Neuronal stem cell (in vitro differentiated cells): ENCODE measurements around the gene NUS1. TPM values are rescaled to one million over a fixed set of nuclear protein-coding genes. Genes with fewer than 3 reads are reported as not detected.

Source experiments
- DNase-seq: peaks from one replicate; pipeline ENCODE4 v3.0.0-alpha.2; 2013; ENCODE audit warnings: low spot score
- H2AFZ ChIP-seq: one replicate; pipeline ENCODE4 v1.6.1; 2013; ENCODE audit warnings: mild to moderate bottlenecking, low read length, inconsistent platforms
- H2AK5ac ChIP-seq: 2 replicates; pipeline ENCODE4 v1.6.1; 2013; ENCODE audit warnings: low read depth, mild to moderate bottlenecking, inconsistent platforms, low read length, moderate library complexity, mixed read lengths
- H2BK120ac ChIP-seq: 2 replicates; pipeline ENCODE4 v1.6.1; 2013; ENCODE audit warnings: low read depth, mild to moderate bottlenecking, inconsistent platforms, low read length, moderate library complexity, mixed read lengths
- H2BK12ac ChIP-seq: one replicate; pipeline ENCODE4 v1.6.1; 2013; ENCODE audit warnings: low read length, inconsistent platforms
- H2BK15ac ChIP-seq: 2 replicates; pipeline ENCODE4 v1.6.1; 2013; ENCODE audit warnings: mild to moderate bottlenecking, low read length, inconsistent platforms, mixed read lengths
- H2BK5ac ChIP-seq: one replicate; pipeline ENCODE4 v1.6.1; 2013; ENCODE audit warnings: inconsistent platforms, mild to moderate bottlenecking, low read length, moderate library complexity
- H3K14ac ChIP-seq: one replicate; pipeline ENCODE4 v1.6.1; 2013; ENCODE audit warnings: low read length, inconsistent platforms
- H3K18ac ChIP-seq: 2 replicates; pipeline ENCODE4 v1.6.1; 2013; ENCODE audit warnings: low read length, inconsistent platforms
- H3K23ac ChIP-seq: 2 replicates; pipeline ENCODE4 v1.6.1; 2013; ENCODE audit warnings: low read depth, mild to moderate bottlenecking, mixed read lengths, low read length, inconsistent platforms; ENCODE audit not compliant: poor library complexity
- H3K27ac ChIP-seq: replicated peaks from 3 replicates; pipeline ENCODE4 v1.5.1; 2013; ENCODE audit warnings: low read length, inconsistent platforms
- H3K27me3 ChIP-seq, 3 experiments: 2 replicates each; pipeline ENCODE4 v1.6.1; 2013; ENCODE audit warnings: low read length in 3 of 3, mild to moderate bottlenecking in 2 of 3, inconsistent platforms in 1 of 3, low read depth in 1 of 3, mixed read lengths in 1 of 3, moderate library complexity in 1 of 3; ENCODE audit not compliant: control insufficient read depth in 3 of 3, insufficient read depth in 3 of 3
- H3K36me3 ChIP-seq, 2 donors: replicated peaks in 1 of 2; 2 replicates each; pipeline ENCODE4 v1.6.1; 2013; ENCODE audit warnings: low read length in 2 of 2; ENCODE audit not compliant: control insufficient read depth in 2 of 2, insufficient read depth in 2 of 2
- H3K4ac ChIP-seq: 2 replicates; pipeline ENCODE4 v1.6.1; 2013; ENCODE audit warnings: inconsistent platforms, mild to moderate bottlenecking, low read length, moderate library complexity
- H3K4me1 ChIP-seq, 2 donors: 1 replicate in 1 of 2; 2 replicates in 1 of 2; pipeline ENCODE4 v1.6.1; 2013; ENCODE audit warnings: low read length in 2 of 2, low read depth in 1 of 2; ENCODE audit not compliant: control insufficient read depth in 2 of 2, insufficient read depth in 1 of 2
- H3K4me2 ChIP-seq: one replicate; pipeline ENCODE4 v1.6.1; 2013; ENCODE audit warnings: mild to moderate bottlenecking, low read length, inconsistent platforms; ENCODE audit not compliant: insufficient read depth, poor library complexity, severe bottlenecking
- H3K4me3 ChIP-seq, 2 donors: 2 replicates each; pipeline ENCODE4 v1.5.1; 2013; ENCODE audit warnings: low read length in 2 of 2, mild to moderate bottlenecking in 2 of 2, inconsistent platforms in 1 of 2, moderate library complexity in 1 of 2
- H3K79me1 ChIP-seq: one replicate; pipeline ENCODE4 v1.6.1; 2013; ENCODE audit warnings: low read depth, mild to moderate bottlenecking, inconsistent platforms, low read length, moderate library complexity
- H3K9ac ChIP-seq: one replicate; pipeline ENCODE4 v1.6.1; 2013; ENCODE audit warnings: mild to moderate bottlenecking, low read depth, low read length, inconsistent platforms; ENCODE audit not compliant: poor library complexity
- H3K9me3 ChIP-seq, 2 donors: replicated peaks in 1 of 2; 2 replicates each; pipeline versions ENCODE3 to v1.6.1; 2013; ENCODE audit warnings: low read length in 2 of 2, mild to moderate bottlenecking in 2 of 2, inconsistent platforms in 1 of 2, low read depth in 1 of 2, mixed read lengths in 1 of 2, moderate library complexity in 1 of 2; ENCODE audit not compliant: control insufficient read depth in 2 of 2, insufficient read depth in 1 of 2
- H4K8ac ChIP-seq: one replicate; pipeline ENCODE4 v1.6.1; 2013; ENCODE audit warnings: low read depth, mild to moderate bottlenecking, inconsistent platforms, low read length, moderate library complexity
- H4K91ac ChIP-seq: one replicate; pipeline ENCODE4 v1.6.1; 2013; ENCODE audit warnings: low read length, low read depth, mild to moderate bottlenecking, inconsistent platforms; ENCODE audit not compliant: poor library complexity
- WGBS, 2 donors: extraction: QIAGEN DNeasy Blood & Tissue Kit; methylation state at CpG; one replicate each; pipeline ENCODE4 v1.1.7; 2013; ENCODE audit warnings: missing lambda C conversion rate in 2 of 2, mixed read lengths in 1 of 2; ENCODE audit not compliant: insufficient read length in 2 of 2, insufficient replicate concordance in 1 of 2; ENCODE audit errors: extremely low coverage in 2 of 2; 5-methylcytosine and 5-hydroxymethylcytosine counted together
- polyA plus RNA-seq, 2 experiments: library from polyadenylated mRNA; stranded (reverse); fragments of 200-250 nt; gene quantifications; one replicate each; pipeline ENCODE4 v1.2.3, GENCODE V29; 2013

The NUS1 gene
- 30.9 TPM for polyA plus RNA-seq (2013, experiment 1 of 2)
- 31.6 TPM for polyA plus RNA-seq (2013, experiment 2 of 2)

DNA sequence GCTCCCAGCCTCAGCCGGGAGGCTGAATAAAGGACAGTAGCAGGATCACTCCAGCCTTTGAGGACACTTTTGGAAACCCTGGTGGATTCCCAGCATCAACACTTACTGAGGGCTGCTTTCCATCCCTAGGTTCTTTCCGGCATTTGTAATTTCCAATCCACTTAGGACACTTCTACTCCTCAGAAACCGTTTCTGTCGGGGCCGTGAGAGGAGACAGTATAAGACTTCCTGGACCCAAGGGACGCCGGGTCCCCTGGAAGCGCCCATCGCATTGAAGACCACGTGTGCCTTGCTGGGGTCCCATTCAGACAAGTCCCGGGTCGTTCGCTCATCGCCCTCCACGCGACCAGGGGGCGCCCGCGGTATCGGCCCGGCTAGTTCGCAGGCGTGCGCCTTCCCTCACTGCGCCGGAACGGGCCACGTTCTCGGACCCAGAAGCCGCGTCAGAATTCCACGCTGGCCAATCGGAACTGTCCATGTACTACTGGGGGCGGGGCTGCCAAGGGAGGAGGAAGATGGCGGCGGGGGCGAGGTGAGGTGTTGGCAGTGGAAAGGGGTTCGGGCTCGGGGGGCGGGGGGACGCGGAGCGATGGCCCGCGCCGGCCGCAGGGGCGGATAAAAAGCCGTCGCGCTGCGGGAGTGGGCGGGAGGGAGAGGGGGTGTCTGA is at the start of gene NUS1:
Gene NUS1, plus strand, starts transcription at position 479 of the 667 bp plus-strand sequence. CDS start 202 bp downstream, outside the sequence.
- no peak within 1 kb of the TSS for H3K27ac ChIP-seq
- H2BK12ac ChIP-seq: no peak within 1 kb of the TSS
- no peak within 1 kb of the TSS for H2AK5ac ChIP-seq
- H3K18ac ChIP-seq: peak within 1 kb of the TSS; percentile 31
- H3K4me1 ChIP-seq: peaks cover 0 to 6% of the 10 kb centered on the region in 2 donors
- no CpG with 5 or more reads among the region's 53 CpGs for WGBS, 2 donors
- peaks cover 0 to 27% of the 10 kb centered on the region in 2 donors for H3K36me3 ChIP-seq
- H2AFZ ChIP-seq: peak within 1 kb of the TSS; percentile 95
- no peak within 1 kb of the TSS for H2BK15ac ChIP-seq
- no peak within 1 kb of the TSS for H4K8ac ChIP-seq
- H3K27me3 ChIP-seq: no peaks in the 10 kb centered on the region
- H3K4ac ChIP-seq: no peak within 1 kb of the TSS
- no peak within 1 kb of the TSS for H2BK5ac ChIP-seq
- H4K91ac ChIP-seq: no peak within 1 kb of the TSS
- peak; percentile 95 for DNase-seq
- H3K14ac ChIP-seq: peak within 1 kb of the TSS; percentile 4
- peaks cover 0 to 29% of the 10 kb centered on the region in 2 donors for H3K9me3 ChIP-seq
- peak within 1 kb of the TSS; percentile 91 for H3K9ac ChIP-seq
- H3K23ac ChIP-seq: no peak within 1 kb of the TSS
- H3K4me2 ChIP-seq: peak within 1 kb of the TSS; percentile 76
- no peak within 1 kb of the TSS for H2BK120ac ChIP-seq
- peak within 1 kb of the TSS; percentile 66 to 89 for H3K4me3 ChIP-seq
- H3K79me1 ChIP-seq: peaks cover 3% of the 10 kb centered on the region

GRCh38 chr6:117627533-117627932 is 47.7 kb upstream of the NUS1 start:
- no peak overlapping the region for H2AK5ac ChIP-seq
- no peak for DNase-seq
- H2BK120ac ChIP-seq: no peak overlapping the region
- H2BK15ac ChIP-seq: no peak overlapping the region
- no peak overlapping the region for H4K91ac ChIP-seq
- H2BK5ac ChIP-seq: no peak overlapping the region
- H3K79me1 ChIP-seq: no peaks in the 10 kb centered on the region
- H3K27ac ChIP-seq: no peak overlapping the region
- no peak overlapping the region for H3K4me3 ChIP-seq
- H3K27me3 ChIP-seq: no peaks in the 10 kb centered on the region
- H3K4ac ChIP-seq: no peak overlapping the region
- H4K8ac ChIP-seq: no peak overlapping the region
- no peak overlapping the region for H3K23ac ChIP-seq
- H3K14ac ChIP-seq: no peak overlapping the region
- no peak overlapping the region for H2AFZ ChIP-seq
- peaks cover 2 to 28% of the 10 kb centered on the region in 2 donors for H3K9me3 ChIP-seq
- no peak overlapping the region for H3K9ac ChIP-seq
- no peak overlapping the region for H2BK12ac ChIP-seq
- no peak overlapping the region for H3K4me2 ChIP-seq
- no peaks in the 10 kb centered on the region for H3K36me3 ChIP-seq
- no peaks in the 10 kb centered on the region for H3K4me1 ChIP-seq
- no peak overlapping the region for H3K18ac ChIP-seq

DNA sequence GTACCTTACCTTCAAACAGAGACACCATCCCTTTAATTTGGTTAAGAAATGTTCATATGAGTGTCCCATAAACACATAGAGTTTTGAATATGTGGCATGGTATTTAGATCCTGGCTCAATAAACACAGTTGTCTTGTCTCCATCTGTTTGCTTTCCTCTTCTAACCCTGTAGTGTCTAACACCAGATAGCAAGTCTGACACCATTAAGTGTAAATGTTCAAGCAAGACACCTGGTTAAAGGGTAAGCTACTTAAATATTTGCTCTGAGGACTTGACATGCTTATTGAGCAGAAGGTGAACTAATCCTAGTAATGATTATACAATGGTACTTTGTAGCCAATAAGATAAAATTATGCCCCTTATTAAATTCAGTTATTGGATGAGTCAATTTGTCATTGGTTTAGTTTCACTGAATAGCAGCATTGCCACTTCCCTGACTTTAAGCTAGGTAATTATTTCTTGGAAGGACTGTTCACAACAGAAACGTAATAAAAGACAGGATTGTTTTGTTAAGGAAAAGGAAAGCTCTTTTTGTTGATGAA is 46.1 kb upstream of the NUS1 start:
- peaks cover 0 to 26% of the 10 kb centered on the region in 2 donors for H3K9me3 ChIP-seq
- no peaks in the 10 kb centered on the region for H3K79me1 ChIP-seq
- H2AK5ac ChIP-seq: no peak overlapping the region
- H3K36me3 ChIP-seq: no peaks in the 10 kb centered on the region
- H2BK5ac ChIP-seq: no peak overlapping the region
- no peaks in the 10 kb centered on the region for H3K4me1 ChIP-seq
- no peak overlapping the region for H2AFZ ChIP-seq
- H3K23ac ChIP-seq: no peak overlapping the region
- DNase-seq: no peak
- no peak overlapping the region for H3K27ac ChIP-seq
- H3K9ac ChIP-seq: no peak overlapping the region
- H2BK15ac ChIP-seq: no peak overlapping the region
- WGBS, 2 donors: no CpG with 5 or more reads among the region's 1 CpG
- no peak overlapping the region for H4K91ac ChIP-seq
- H3K18ac ChIP-seq: no peak overlapping the region
- no peak overlapping the region for H3K4ac ChIP-seq
- no peaks in the 10 kb centered on the region for H3K27me3 ChIP-seq
- no peak overlapping the region for H2BK120ac ChIP-seq
- no peak overlapping the region for H2BK12ac ChIP-seq
- no peak overlapping the region for H4K8ac ChIP-seq
- no peak overlapping the region for H3K14ac ChIP-seq
- no peak overlapping the region for H3K4me3 ChIP-seq
- H3K4me2 ChIP-seq: no peak overlapping the region

DNA sequence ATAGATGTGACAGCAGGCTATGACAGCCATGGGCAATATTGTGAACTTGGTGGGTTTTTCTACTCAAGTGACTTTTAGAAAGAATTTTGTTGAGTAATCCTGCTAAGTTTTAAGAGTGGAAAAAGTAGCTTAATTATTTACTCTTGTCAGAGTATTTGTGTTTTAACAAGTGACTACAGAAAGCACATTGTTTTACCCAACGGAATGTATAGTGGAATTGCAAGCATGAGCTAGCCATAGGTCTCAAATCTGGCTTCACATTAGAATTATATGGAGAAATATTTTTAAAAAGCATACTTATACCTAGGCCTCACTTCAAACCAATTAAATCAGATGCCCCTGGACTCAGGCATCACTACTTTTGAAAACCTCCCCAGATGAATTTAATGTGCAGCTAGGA is 37.5 kb upstream of the NUS1 start:
- Histone ChIP-seq H2AK5ac (no peak overlapping the region), H3K18ac (no peak overlapping the region), H2AFZ (no peak overlapping the region), H3K4me1 (no peaks in the 10 kb centered on the region), H3K9me3 (peaks cover 2 to 3% of the 10 kb centered on the region in 2 donors), H3K23ac (no peak overlapping the region), H3K4me3 (no peak overlapping the region), H3K9ac (no peak overlapping the region), H3K27me3 (no peaks in the 10 kb centered on the region), H3K14ac (no peak overlapping the region), H2BK5ac (no peak overlapping the region), H2BK12ac (no peak overlapping the region), H3K36me3 (peaks cover 0 to 2% of the 10 kb centered on the region in 2 donors), H2BK15ac (no peak overlapping the region), H3K4me2 (no peak overlapping the region), H3K79me1 (no peaks in the 10 kb centered on the region), H4K91ac (no peak overlapping the region), H3K4ac (no peak overlapping the region), H2BK120ac (no peak overlapping the region), H3K27ac (no peak overlapping the region), H4K8ac (no peak overlapping the region)
- no peak for DNase-seq
- WGBS, 2 donors: no CpG with 5 or more reads among the region's 1 CpG
